ENCODE measurements around the gene CEPT1.

CEPT1 gene

GRCh38 chr1:111179968-111180533 is 40.0 kb downstream of the CEPT1 start:
- H3K9ac ChIP-seq (ENCODE audit: insufficient read length) = no peak overlapping the region
- no peaks in the 10 kb centered on the region for H3K9me3 ChIP-seq (ENCODE audit: low read depth, low read length)
- no peak for TF ChIP-seq POLR2AphosphoS5 (IDR thresholded peaks at IDR 0.05; ENCODE audit: borderline replicate concordance, low read depth, low read length)
- no peak overlapping the region for H3K27ac ChIP-seq
- peaks cover 40% of the 10 kb centered on the region for H3K36me3 ChIP-seq (ENCODE audit: insufficient read depth, low read length)
- no peak overlapping the region for H3K4me3 ChIP-seq
- DNase-seq (ENCODE audit: low read depth, low spot score) = no peak

GRCh38 chr1:111182052-111182451 is 42.0 kb downstream of the CEPT1 start:
- no peak overlapping the region for H3K27ac ChIP-seq
- no peak overlapping the region for H3K4me3 ChIP-seq
- H3K36me3 ChIP-seq (ENCODE audit: insufficient read depth, low read length) = peaks cover 51% of the 10 kb centered on the region
- DNase-seq (ENCODE audit: low read depth, low spot score) = no peak
- TF ChIP-seq EZH2 (IDR thresholded peaks at IDR 0.05) (no peak), FOXP2 (optimal IDR thresholded peaks at IDR 0.05; ENCODE audit: control extremely low read depth, extremely low read length, insufficient read depth) (no peak), POLR2AphosphoS5 (IDR thresholded peaks at IDR 0.05; ENCODE audit: borderline replicate concordance, low read depth, low read length) (no peak)
- no peak overlapping the region for H3K9ac ChIP-seq (ENCODE audit: insufficient read length)
- no peaks in the 10 kb centered on the region for H3K9me3 ChIP-seq (ENCODE audit: low read depth, low read length)

- TF ChIP-seq FOXP2 (optimal IDR thresholded peaks at IDR 0.05; ENCODE audit: control extremely low read depth, extremely low read length, insufficient read depth) = no peak
- no peak overlapping the region for H3K9ac ChIP-seq (ENCODE audit: insufficient read length)
- no peak overlapping the region for H3K27ac ChIP-seq
- peaks cover 57% of the 10 kb centered on the region for H3K36me3 ChIP-seq (ENCODE audit: insufficient read depth, low read length)
- H3K4me3 ChIP-seq = no peak overlapping the region
- H3K9me3 ChIP-seq (ENCODE audit: low read depth, low read length) = no peaks in the 10 kb centered on the region
- no peak for DNase-seq (ENCODE audit: low read depth, low spot score)
Observed at GRCh38 chr1:111183308-111184069, 43.5 kb downstream of the CEPT1 start.

- Histone ChIP-seq H3K4me3 (no peak overlapping the region), H3K36me3 (ENCODE audit: insufficient read depth, low read length) (peaks cover 53% of the 10 kb centered on the region), H3K9ac (ENCODE audit: insufficient read length) (no peak overlapping the region), H3K27ac (no peak overlapping the region), H3K9me3 (ENCODE audit: low read depth, low read length) (no peaks in the 10 kb centered on the region)
- DNase-seq (ENCODE audit: low read depth, low spot score) = no peak
- TF ChIP-seq POLR2AphosphoS5 (IDR thresholded peaks at IDR 0.05; ENCODE audit: borderline replicate concordance, low read depth, low read length) (no peak), EZH2 (IDR thresholded peaks at IDR 0.05) (no peak), FOXP2 (optimal IDR thresholded peaks at IDR 0.05; ENCODE audit: control extremely low read depth, extremely low read length, insufficient read depth) (no peak)
Observed at GRCh38 chr1:111184663-111185062, 44.6 kb downstream of the CEPT1 start.

DNA sequence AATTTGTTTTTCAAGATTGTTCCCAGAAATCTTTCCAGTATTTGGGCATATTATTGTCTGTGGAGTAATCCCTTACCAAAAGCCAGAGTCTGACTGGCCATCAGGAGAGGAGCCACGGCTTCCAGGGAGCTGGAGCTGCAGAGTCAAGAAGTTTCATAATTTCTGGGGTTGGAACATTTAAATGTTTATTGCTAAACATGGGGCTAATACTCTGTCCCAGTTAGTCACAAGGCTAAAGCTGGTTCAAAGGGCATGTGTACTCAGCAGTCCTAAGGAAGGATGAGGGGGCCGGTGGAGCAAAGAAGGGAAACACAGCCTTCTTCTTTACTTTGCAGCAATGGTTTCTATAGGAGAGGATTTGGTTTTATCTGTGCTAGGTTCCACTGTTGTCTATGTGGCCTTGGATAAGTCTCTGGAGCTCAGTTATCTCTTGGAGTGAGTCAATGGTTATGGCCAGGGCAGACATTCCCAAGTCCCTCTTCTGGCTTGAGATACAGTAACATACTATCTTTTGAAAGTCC is 51.0 kb downstream of the CEPT1 start:
- no peak overlapping the region for H3K9ac ChIP-seq (ENCODE audit: insufficient read length)
- DNase-seq (ENCODE audit: low read depth, low spot score) = no peak
- no peaks in the 10 kb centered on the region for H3K9me3 ChIP-seq (ENCODE audit: low read depth, low read length)
- no peak overlapping the region for H3K4me3 ChIP-seq
- TF ChIP-seq POLR2AphosphoS5 (IDR thresholded peaks at IDR 0.05; ENCODE audit: borderline replicate concordance, low read depth, low read length) (no peak), EZH2 (IDR thresholded peaks at IDR 0.05) (no peak), FOXP2 (optimal IDR thresholded peaks at IDR 0.05; ENCODE audit: control extremely low read depth, extremely low read length, insufficient read depth) (no peak)
- H3K27ac ChIP-seq = no peak overlapping the region
- peaks cover 24% of the 10 kb centered on the region for H3K36me3 ChIP-seq (ENCODE audit: insufficient read depth, low read length)

DNA sequence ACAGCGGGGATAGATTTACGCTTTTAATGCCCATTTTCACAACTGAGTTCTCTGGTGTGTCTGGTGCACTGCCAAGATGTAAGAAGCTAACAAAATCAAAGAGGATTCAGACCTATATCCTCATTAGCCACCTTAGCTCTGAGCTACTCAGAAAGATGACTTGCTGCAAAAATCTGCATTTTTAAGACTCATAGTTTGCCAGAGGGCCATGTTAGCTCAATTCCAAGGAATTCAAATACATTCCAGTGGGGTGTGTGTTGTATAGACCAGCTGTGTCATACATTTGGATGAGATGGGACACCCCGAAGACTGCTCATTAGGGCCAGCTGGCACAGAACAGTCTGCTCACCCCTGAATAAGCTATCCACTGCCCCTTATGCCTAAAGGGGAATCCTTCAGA is 51.5 kb downstream of the CEPT1 start:
- TF ChIP-seq FOXP2 (optimal IDR thresholded peaks at IDR 0.05; ENCODE audit: control extremely low read depth, extremely low read length, insufficient read depth) = no peak
- Histone ChIP-seq H3K27ac (no peak overlapping the region), H3K4me3 (no peak overlapping the region), H3K9ac (ENCODE audit: insufficient read length) (no peak overlapping the region), H3K36me3 (ENCODE audit: insufficient read depth, low read length) (peaks cover 19% of the 10 kb centered on the region), H3K9me3 (ENCODE audit: low read depth, low read length) (no peaks in the 10 kb centered on the region)
- DNase-seq (ENCODE audit: low read depth, low spot score) = no peak

GRCh38 chr1:111192074-111192473 is 52.1 kb downstream of the CEPT1 start:
- DNase-seq (ENCODE audit: low read depth, low spot score) = no peak
- no peak overlapping the region for H3K27ac ChIP-seq
- TF ChIP-seq EZH2 (IDR thresholded peaks at IDR 0.05) (no peak), FOXP2 (optimal IDR thresholded peaks at IDR 0.05; ENCODE audit: control extremely low read depth, extremely low read length, insufficient read depth) (no peak), POLR2AphosphoS5 (IDR thresholded peaks at IDR 0.05; ENCODE audit: borderline replicate concordance, low read depth, low read length) (no peak)
- no peak overlapping the region for H3K4me3 ChIP-seq
- H3K9ac ChIP-seq (ENCODE audit: insufficient read length) = no peak overlapping the region
- H3K9me3 ChIP-seq (ENCODE audit: low read depth, low read length) = no peaks in the 10 kb centered on the region
- H3K36me3 ChIP-seq (ENCODE audit: insufficient read depth, low read length) = peaks cover 13% of the 10 kb centered on the region

DNA sequence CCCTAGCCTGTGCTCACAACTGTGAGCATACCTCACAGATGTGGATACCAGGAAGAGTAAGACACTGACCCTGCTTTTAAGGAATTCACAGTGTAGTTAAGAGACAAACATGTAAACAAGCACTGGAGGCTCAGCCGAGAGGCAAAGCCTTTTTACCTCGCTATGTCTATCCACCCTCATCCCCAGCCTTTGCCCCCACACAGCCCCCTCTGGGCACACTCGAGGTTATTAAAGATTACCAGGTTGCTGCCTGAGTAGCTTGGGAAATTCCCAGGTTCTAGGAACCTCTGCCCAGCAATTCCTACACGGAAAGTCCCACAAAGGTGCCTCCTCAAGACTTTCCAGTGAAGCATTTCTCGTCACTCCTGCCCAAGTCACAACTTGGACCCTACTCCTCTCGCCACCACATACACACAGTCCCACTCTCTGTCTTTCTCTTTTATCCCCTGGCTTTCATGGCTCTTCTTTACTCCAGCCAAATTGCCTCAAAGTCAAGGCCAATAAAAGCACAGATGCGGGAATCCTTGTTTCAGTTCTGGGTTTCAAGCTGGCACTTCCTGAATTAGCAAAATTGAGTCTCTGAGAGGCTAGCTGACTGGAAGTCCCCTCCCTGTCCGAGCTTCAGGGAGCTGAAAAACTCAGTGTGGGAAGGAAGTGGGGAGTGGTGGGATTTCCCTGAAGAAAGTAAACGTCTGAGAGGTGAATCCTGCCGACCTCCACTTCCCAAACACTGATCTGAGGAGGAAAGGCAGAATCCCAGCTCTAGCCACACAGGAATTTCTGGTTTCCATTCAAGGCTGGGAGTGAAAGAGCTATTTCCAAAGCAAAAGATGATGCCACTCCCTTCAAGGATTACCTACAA is 52.9 kb downstream of the CEPT1 start:
- TF ChIP-seq FOXP2 (optimal IDR thresholded peaks at IDR 0.05; ENCODE audit: control extremely low read depth, extremely low read length, insufficient read depth) = no peak
- no peak for TF ChIP-seq EZH2 (IDR thresholded peaks at IDR 0.05)
- TF ChIP-seq POLR2AphosphoS5 (IDR thresholded peaks at IDR 0.05; ENCODE audit: borderline replicate concordance, low read depth, low read length) = no peak
- Histone ChIP-seq H3K9me3 (ENCODE audit: low read depth, low read length) (no peaks in the 10 kb centered on the region), H3K36me3 (ENCODE audit: insufficient read depth, low read length) (peaks cover 5% of the 10 kb centered on the region; the same call in 1 of the 2 replicates), H3K9ac (ENCODE audit: insufficient read length) (no peak overlapping the region), H3K27ac (no peak overlapping the region), H3K4me3 (no peak overlapping the region)
- DNase-seq (ENCODE audit: low read depth, low spot score) = no peak

Data from SK-N-MC (cell line).